NOMO-1 (cell line): ENCODE measurements around the gene AMT.
A peak's percentile ranks its signal among the peaks of the same experiment; 100 is the strongest.
"Not testable (repeated sequence)": the region's sequence is repeated elsewhere in the genome, so short reads cannot be mapped to it uniquely, and the experiment has no call there.

ENCODE experiments used
- DNase-seq, 2 experiments: peaks; one replicate each; lab custom pipeline; 2025; ENCODE audit not compliant: unreplicated experiment in 2 of 2; lab: John Stamatoyannopoulos, UW

The AMT gene

GRCh38 chr3:49427586-49427985 lies 5.3 kb upstream of the AMT start:
- no peak for DNase-seq

GRCh38 chr3:49424816-49425215 lies 2.5 kb upstream of the AMT start:
- no peak for DNase-seq

GRCh38 chr3:49421890-49422378 lies 339 bp downstream of the AMT start:
- DNase-seq = no peak

GRCh38 chr3:49417516-49418120 lies 4.7 kb downstream of the AMT start:
- DNase-seq = no peak

- no peak for DNase-seq
Observed at GRCh38 chr3:49416867-49417266, 5.4 kb downstream of the AMT start.

GRCh38 chr3:49415931-49416601 lies 6.2 kb downstream of the AMT start:
- peak; percentile 45 to 50 for DNase-seq

- DNase-seq = no peak
Observed at GRCh38 chr3:49414753-49415152, 7.5 kb downstream of the AMT start.

- DNase-seq = no peak
Observed at GRCh38 chr3:49413338-49413734, 8.9 kb downstream of the AMT start.

GRCh38 chr3:49412632-49413337 lies 9.5 kb downstream of the AMT start:
- no peak for DNase-seq

GRCh38 chr3:49411968-49412631 lies 10.2 kb downstream of the AMT start, which contains the start of the genes RHOA and TCTA:
RHOA (minus strand) TSS chr3:49411976; CDS start chr3:49375589, 36,387 bp downstream.
TCTA (plus strand) TSS chr3:49412423; CDS start chr3:49412427, 4 bp downstream.
- peak; percentile 99 to 100 for DNase-seq

- peak in 1 of 2 experiments; percentile 34 for DNase-seq
Observed at GRCh38 chr3:49411535-49411967, 10.7 kb downstream of the AMT start.

GRCh38 chr3:49410846-49411534 lies 11.3 kb downstream of the AMT start:
- peak in 1 of 2 experiments; percentile 17 for DNase-seq

- DNase-seq = no peak
Observed at GRCh38 chr3:49410066-49410845, 12.0 kb downstream of the AMT start.

GRCh38 chr3:49406571-49407565 lies 15.4 kb downstream of the AMT start:
- peak in 1 of 2 experiments; percentile 19 for DNase-seq

- DNase-seq = not testable (repeated sequence)
Observed at GRCh38 chr3:49405570-49405969, 16.7 kb downstream of the AMT start.

GRCh38 chr3:49403891-49404290 lies 18.4 kb downstream of the AMT start:
- no peak for DNase-seq

GRCh38 chr3:49401766-49402165 lies 20.5 kb downstream of the AMT start:
- no peak for DNase-seq

GRCh38 chr3:49399461-49399860 lies 22.8 kb downstream of the AMT start:
- no peak for DNase-seq
